ENCODE results near the gene FGF5. TPM values are rescaled to one million over a fixed set of nuclear protein-coding genes. Genes with fewer than 3 reads are reported as not detected.
A peak's percentile ranks its signal among the peaks of the same experiment; 100 is the strongest.

Gene FGF5
- 1 to 10 TPM in 1 of 2 donors, under 1 TPM in 1; 0.11 to 1.5 TPM for total RNA-seq
- polyA plus RNA-seq (ENCODE audit: insufficient read length in 2 of 2), result under 1 TPM; 0.29 to 0.44 TPM
- long read RNA-seq, donor 1, result 0 reads
- long read RNA-seq, donor 2, full-length matches to known transcripts, result 1 of 1 reads
- long read RNA-seq, donor 2, partial matches to known transcripts, result 0 of 1 reads
- long read RNA-seq, donor 2, other reads (novel, unspliced or antisense), result 0 of 1 reads
- long read RNA-seq, donor 3, result 0 reads
- long read RNA-seq, donor 4, result 0 reads

- Histone ChIP-seq H3K9me3 (ENCODE audit: control insufficient read depth, insufficient read depth, low read length) (no peaks in the 10 kb centered on the region), H3K27ac (ENCODE audit: low read depth, low read length) (no peak within 1 kb of the TSS), H3K27me3 (ENCODE audit: control insufficient read depth, insufficient read depth, low read length) (peaks cover 81% of the 10 kb centered on the region), H3K4me3 (ENCODE audit: low read depth, low read length) (peak within 1 kb of the TSS; percentile 50), H3K36me3 (ENCODE audit: control insufficient read depth, insufficient read depth, low read length) (no peaks in the 10 kb centered on the region), H3K4me1 (ENCODE audit: control insufficient read depth, insufficient read depth, low read length) (peaks cover 39% of the 10 kb centered on the region)
- WGBS (ENCODE audit: insufficient coverage), result under 1% methylated on average over 50 of the region's 50 CpGs
- DNase-seq (ENCODE audit: low read depth in 4 of 6, low spot score in 6 of 6), result peak in 3 of 6 donors; percentile 19 to 81 (median 80)
These were observed at the start of gene FGF5 for GRCh38 chr4:80266253-80266901. TSS of gene FGF5 (plus strand) at chr4:80266664. CDS start at chr4:80266825, 161 bp downstream.

- Histone ChIP-seq H3K9me3 (ENCODE audit: control insufficient read depth, insufficient read depth, low read length) (no peaks in the 10 kb centered on the region), H3K27ac (ENCODE audit: low read depth, low read length) (no peak overlapping the region), H3K36me3 (ENCODE audit: control insufficient read depth, insufficient read depth, low read length) (no peaks in the 10 kb centered on the region), H3K4me3 (ENCODE audit: low read depth, low read length) (no peak overlapping the region), H3K4me1 (ENCODE audit: control insufficient read depth, insufficient read depth, low read length) (no peaks in the 10 kb centered on the region), H3K27me3 (ENCODE audit: control insufficient read depth, insufficient read depth, low read length) (peaks cover 4% of the 10 kb centered on the region)
- no peak for DNase-seq (ENCODE audit: low read depth in 4 of 6, low spot score in 6 of 6)
- no CpG with 5 or more reads among the region's 5 CpGs for WGBS (ENCODE audit: insufficient coverage)
These were observed 47.0 kb upstream of the FGF5 start for GRCh38 chr4:80219301-80220025.

- 50% methylated on average over 1 of the region's 3 CpGs for WGBS (ENCODE audit: insufficient coverage)
- H3K36me3 ChIP-seq (ENCODE audit: control insufficient read depth, insufficient read depth, low read length), result no peaks in the 10 kb centered on the region
- H3K4me3 ChIP-seq (ENCODE audit: low read depth, low read length), result no peak overlapping the region
- DNase-seq (ENCODE audit: low read depth in 4 of 6, low spot score in 6 of 6), result no peak
- H3K4me1 ChIP-seq (ENCODE audit: control insufficient read depth, insufficient read depth, low read length), result no peaks in the 10 kb centered on the region
- no peak overlapping the region for H3K27ac ChIP-seq (ENCODE audit: low read depth, low read length)
- H3K27me3 ChIP-seq (ENCODE audit: control insufficient read depth, insufficient read depth, low read length), result peaks cover 4% of the 10 kb centered on the region
- no peaks in the 10 kb centered on the region for H3K9me3 ChIP-seq (ENCODE audit: control insufficient read depth, insufficient read depth, low read length)
These were observed 45.8 kb upstream of the FGF5 start for GRCh38 chr4:80220711-80221110.

GRCh38 chr4:80221161-80221560 lies 45.3 kb upstream of the FGF5 start:
- Histone ChIP-seq H3K4me1 (ENCODE audit: control insufficient read depth, insufficient read depth, low read length) (no peaks in the 10 kb centered on the region), H3K4me3 (ENCODE audit: low read depth, low read length) (no peak overlapping the region), H3K27ac (ENCODE audit: low read depth, low read length) (no peak overlapping the region), H3K9me3 (ENCODE audit: control insufficient read depth, insufficient read depth, low read length) (no peaks in the 10 kb centered on the region), H3K27me3 (ENCODE audit: control insufficient read depth, insufficient read depth, low read length) (peaks cover 4% of the 10 kb centered on the region), H3K36me3 (ENCODE audit: control insufficient read depth, insufficient read depth, low read length) (no peaks in the 10 kb centered on the region)
- DNase-seq (ENCODE audit: low read depth in 4 of 6, low spot score in 6 of 6), result peak in 1 of 6 donors; percentile 54

GRCh38 chr4:80225595-80225994 lies 40.9 kb upstream of the FGF5 start:
- H3K27ac ChIP-seq (ENCODE audit: low read depth, low read length), result no peak overlapping the region
- H3K9me3 ChIP-seq (ENCODE audit: control insufficient read depth, insufficient read depth, low read length), result no peaks in the 10 kb centered on the region
- no peak overlapping the region for H3K4me3 ChIP-seq (ENCODE audit: low read depth, low read length)
- H3K4me1 ChIP-seq (ENCODE audit: control insufficient read depth, insufficient read depth, low read length), result no peaks in the 10 kb centered on the region
- no peaks in the 10 kb centered on the region for H3K36me3 ChIP-seq (ENCODE audit: control insufficient read depth, insufficient read depth, low read length)
- H3K27me3 ChIP-seq (ENCODE audit: control insufficient read depth, insufficient read depth, low read length), result peaks cover 3% of the 10 kb centered on the region
- DNase-seq (ENCODE audit: low read depth in 4 of 6, low spot score in 6 of 6), result no peak
- 100% methylated on average over 1 of the region's 2 CpGs for WGBS (ENCODE audit: insufficient coverage)

- DNase-seq (ENCODE audit: low read depth in 4 of 6, low spot score in 6 of 6), result peak in 1 of 6 donors; percentile 32
- H3K4me1 ChIP-seq (ENCODE audit: control insufficient read depth, insufficient read depth, low read length), result no peaks in the 10 kb centered on the region
- no peaks in the 10 kb centered on the region for H3K36me3 ChIP-seq (ENCODE audit: control insufficient read depth, insufficient read depth, low read length)
- H3K27ac ChIP-seq (ENCODE audit: low read depth, low read length), result no peak overlapping the region
- H3K4me3 ChIP-seq (ENCODE audit: low read depth, low read length), result no peak overlapping the region
- H3K27me3 ChIP-seq (ENCODE audit: control insufficient read depth, insufficient read depth, low read length), result no peaks in the 10 kb centered on the region
- WGBS (ENCODE audit: insufficient coverage), result 95% methylated on average over 2 of the region's 2 CpGs
- no peaks in the 10 kb centered on the region for H3K9me3 ChIP-seq (ENCODE audit: control insufficient read depth, insufficient read depth, low read length)
These were observed 40.4 kb upstream of the FGF5 start for GRCh38 chr4:80226094-80226493.

GRCh38 chr4:80228460-80228859 lies 38.0 kb upstream of the FGF5 start:
- H3K9me3 ChIP-seq (ENCODE audit: control insufficient read depth, insufficient read depth, low read length), result no peaks in the 10 kb centered on the region
- no peaks in the 10 kb centered on the region for H3K27me3 ChIP-seq (ENCODE audit: control insufficient read depth, insufficient read depth, low read length)
- no peaks in the 10 kb centered on the region for H3K36me3 ChIP-seq (ENCODE audit: control insufficient read depth, insufficient read depth, low read length)
- no peak for DNase-seq (ENCODE audit: low read depth in 4 of 6, low spot score in 6 of 6)
- H3K4me3 ChIP-seq (ENCODE audit: low read depth, low read length), result no peak overlapping the region
- no peaks in the 10 kb centered on the region for H3K4me1 ChIP-seq (ENCODE audit: control insufficient read depth, insufficient read depth, low read length)
- H3K27ac ChIP-seq (ENCODE audit: low read depth, low read length), result no peak overlapping the region

- Histone ChIP-seq H3K9me3 (ENCODE audit: control insufficient read depth, insufficient read depth, low read length) (no peaks in the 10 kb centered on the region), H3K4me1 (ENCODE audit: control insufficient read depth, insufficient read depth, low read length) (no peaks in the 10 kb centered on the region), H3K36me3 (ENCODE audit: control insufficient read depth, insufficient read depth, low read length) (no peaks in the 10 kb centered on the region), H3K27me3 (ENCODE audit: control insufficient read depth, insufficient read depth, low read length) (no peaks in the 10 kb centered on the region), H3K4me3 (ENCODE audit: low read depth, low read length) (no peak overlapping the region), H3K27ac (ENCODE audit: low read depth, low read length) (no peak overlapping the region)
- 44% methylated on average over 2 of the region's 2 CpGs for WGBS (ENCODE audit: insufficient coverage)
- DNase-seq (ENCODE audit: low read depth in 4 of 6, low spot score in 6 of 6), result no peak
These were observed 37.3 kb upstream of the FGF5 start for GRCh38 chr4:80229128-80229527.

- Histone ChIP-seq H3K9me3 (ENCODE audit: control insufficient read depth, insufficient read depth, low read length) (no peaks in the 10 kb centered on the region), H3K27ac (ENCODE audit: low read depth, low read length) (no peak overlapping the region), H3K4me1 (ENCODE audit: control insufficient read depth, insufficient read depth, low read length) (no peaks in the 10 kb centered on the region), H3K4me3 (ENCODE audit: low read depth, low read length) (no peak overlapping the region), H3K27me3 (ENCODE audit: control insufficient read depth, insufficient read depth, low read length) (no peaks in the 10 kb centered on the region), H3K36me3 (ENCODE audit: control insufficient read depth, insufficient read depth, low read length) (no peaks in the 10 kb centered on the region)
- DNase-seq (ENCODE audit: low read depth in 4 of 6, low spot score in 6 of 6), result no peak
- WGBS (ENCODE audit: insufficient coverage), result 88% methylated on average over 1 of the region's 2 CpGs
These were observed 36.9 kb upstream of the FGF5 start for GRCh38 chr4:80229590-80229989.

- no peaks in the 10 kb centered on the region for H3K36me3 ChIP-seq (ENCODE audit: control insufficient read depth, insufficient read depth, low read length)
- H3K4me3 ChIP-seq (ENCODE audit: low read depth, low read length), result no peak overlapping the region
- 96% methylated on average over 3 of the region's 5 CpGs for WGBS (ENCODE audit: insufficient coverage)
These were observed 35.3 kb upstream of the FGF5 start for GRCh38 chr4:80231180-80231579.

More at GRCh38 chr4:80231180-80231579, 35.3 kb upstream of the FGF5 start:
- DNase-seq (ENCODE audit: low read depth in 4 of 6, low spot score in 6 of 6), result no peak
- no peak overlapping the region for H3K27ac ChIP-seq (ENCODE audit: low read depth, low read length)
- no peaks in the 10 kb centered on the region for H3K4me1 ChIP-seq (ENCODE audit: control insufficient read depth, insufficient read depth, low read length)
- no peaks in the 10 kb centered on the region for H3K9me3 ChIP-seq (ENCODE audit: control insufficient read depth, insufficient read depth, low read length)
- no peaks in the 10 kb centered on the region for H3K27me3 ChIP-seq (ENCODE audit: control insufficient read depth, insufficient read depth, low read length)
